Astrocyte of the cerebellum (primary cell): ENCODE results near the gene DENND4B.

ENCODE experiments used
- DNase-seq: peaks from one replicate; pipeline ENCODE4 v3.0.0-alpha.2; 2011; ENCODE audit warnings: low read depth
- H3K4me3 ChIP-seq: 2 replicates; pipeline ENCODE4 v1.5.1; 2011; ENCODE audit warnings: mild to moderate bottlenecking, low read depth, low read length, moderate library complexity
- CTCF ChIP-seq: IDR thresholded peaks from 2 replicates; pipeline ENCODE4 v1.5.1; 2012; ENCODE audit warnings: low read length, low read depth, moderate library complexity, mild to moderate bottlenecking; ENCODE audit errors: missing control alignments
- in situ Hi-C: cut with HindIII; loops from 2 replicates; pipeline ENCODE4 v1.10.0; 2017; ENCODE audit warnings: low sequenced_read_pairs

DENND4B gene

DNA sequence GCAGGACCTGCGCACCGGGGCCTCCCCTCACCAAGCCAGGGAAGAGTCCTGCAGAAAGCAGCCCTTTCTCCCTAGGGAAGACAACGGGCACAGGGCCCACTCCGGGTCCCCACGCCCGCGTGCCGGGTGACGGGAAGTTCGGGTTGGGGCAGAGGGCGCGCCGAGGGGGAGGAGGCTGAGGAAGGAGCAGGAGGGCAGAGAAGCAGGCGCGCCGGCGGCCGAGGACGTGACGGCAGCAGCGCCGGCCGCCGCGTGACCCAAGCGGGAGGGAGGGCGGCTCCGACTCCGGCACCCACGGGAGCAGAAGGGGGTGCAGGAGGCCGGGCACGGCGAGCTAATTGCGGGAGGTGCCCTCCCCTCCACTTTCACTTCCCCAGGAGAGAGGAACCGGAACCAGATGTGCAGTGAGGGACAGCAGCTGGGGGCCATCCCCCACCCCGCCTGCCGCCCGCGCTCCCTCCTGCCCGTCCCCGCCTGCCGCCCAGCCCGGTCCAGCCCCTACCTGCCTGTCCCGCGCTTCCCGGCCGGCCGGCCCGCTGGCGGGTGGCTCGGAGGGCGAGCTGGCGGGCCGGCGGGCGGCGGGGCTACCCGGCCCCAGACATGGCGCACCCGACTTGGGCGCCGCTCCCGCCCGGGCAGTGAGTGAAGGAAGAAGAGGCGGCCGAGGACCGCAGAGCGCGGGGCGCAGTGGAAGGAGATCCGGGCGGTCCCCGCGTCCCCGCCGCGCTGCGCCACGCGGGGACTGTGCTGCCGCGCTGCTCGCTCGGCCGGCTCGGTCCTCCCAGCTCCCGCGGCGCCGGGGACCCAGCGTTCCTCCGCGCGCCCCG is 510 bp downstream of the DENND4B start:
- in situ Hi-C loops = no loop called here
- no peak for DNase-seq
- no peak for TF ChIP-seq CTCF
- H3K4me3 ChIP-seq = peak overlapping the region; percentile 75

GRCh38 chr1:153945131-153945794 is 1.3 kb downstream of the DENND4B start:
- no peak for TF ChIP-seq CTCF
- in situ Hi-C loops = no loop called here
- no peak for DNase-seq
- peak overlapping the region; percentile 75 for H3K4me3 ChIP-seq

GRCh38 chr1:153944827-153945117 is 1.7 kb downstream of the DENND4B start:
- no peak for DNase-seq
- in situ Hi-C loops = no loop called here
- H3K4me3 ChIP-seq = peak overlapping the region; percentile 75
- no peak for TF ChIP-seq CTCF

DNA sequence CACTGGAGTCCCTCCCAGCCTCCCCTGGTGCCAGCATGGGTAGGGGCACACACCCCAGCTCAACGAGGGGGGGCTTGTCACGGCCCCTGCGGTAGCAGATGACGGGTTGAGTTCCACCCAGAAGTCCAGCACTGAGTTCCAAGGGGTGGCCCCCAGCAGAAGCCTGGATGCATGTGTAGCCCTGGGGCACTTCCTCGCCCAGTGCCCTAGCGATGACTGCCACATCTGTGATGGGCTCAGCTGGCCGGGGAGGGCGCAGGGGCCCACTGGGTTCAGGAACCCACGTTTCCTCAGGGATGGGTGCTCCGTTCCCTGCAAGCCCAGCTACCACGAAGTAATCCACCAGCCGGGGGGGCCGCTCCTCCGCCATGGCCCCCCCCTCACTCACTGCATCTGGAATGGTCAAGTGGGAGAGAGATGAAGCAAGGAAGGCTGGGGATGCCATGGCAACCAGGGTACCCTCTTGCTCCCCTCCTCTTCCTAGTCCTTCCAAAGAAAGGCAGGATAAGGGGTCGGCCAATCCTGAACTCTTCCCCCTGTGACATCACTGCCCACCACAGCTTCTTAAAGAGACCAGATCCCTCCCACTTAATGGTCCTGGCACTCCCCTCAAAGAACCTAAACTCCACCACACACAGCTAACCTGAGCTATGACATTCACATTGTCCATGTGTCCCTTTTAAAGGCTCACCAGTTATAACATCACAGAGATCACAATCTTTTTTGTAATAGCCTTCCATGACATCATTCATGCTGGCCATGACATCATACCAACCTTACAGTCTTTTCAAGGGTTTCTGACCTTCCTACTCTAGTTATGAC is 2.3 kb downstream of the DENND4B start:
- DNase-seq = no peak
- in situ Hi-C loops = no loop called here
- H3K4me3 ChIP-seq = no peak overlapping the region
- no peak for TF ChIP-seq CTCF

GRCh38 chr1:153942766-153943549 is 3.6 kb downstream of the DENND4B start:
- H3K4me3 ChIP-seq = no peak overlapping the region
- in situ Hi-C loops = no loop called here
- TF ChIP-seq CTCF = no peak
- DNase-seq = no peak
